ENCODE results near the gene MOB3B.
"Not testable (repeated sequence)": the region's sequence is repeated elsewhere in the genome, so short reads cannot be mapped to it uniquely, and the experiment has no call there.

MOB3B gene

DNA sequence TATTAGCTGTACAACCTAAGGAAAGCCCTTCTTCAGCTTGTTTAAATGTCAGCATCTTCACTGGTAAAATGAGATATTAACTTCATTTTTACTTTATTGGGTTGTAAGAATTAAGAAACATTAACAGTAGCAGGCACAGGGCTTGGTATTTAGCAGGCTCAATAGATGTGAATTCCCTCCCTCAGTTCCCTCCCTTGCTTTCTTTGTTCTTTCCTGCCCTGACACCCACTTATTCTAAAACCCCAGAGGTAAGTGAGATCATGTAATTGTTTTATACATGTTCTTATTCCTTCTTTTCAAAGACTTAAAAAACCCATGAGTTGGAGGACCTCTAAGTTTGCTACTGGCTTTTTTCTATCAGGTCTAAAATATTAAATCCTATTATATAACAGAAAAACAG is 78.9 kb downstream of the MOB3B start:
- H3K4me3 ChIP-seq (ENCODE audit: low read depth, low read length), result no peak overlapping the region
- in situ Hi-C loops (cut with HindIII; ENCODE audit: low sequenced_read_pairs), result no loop called here
- TF ChIP-seq, protein P1, sequence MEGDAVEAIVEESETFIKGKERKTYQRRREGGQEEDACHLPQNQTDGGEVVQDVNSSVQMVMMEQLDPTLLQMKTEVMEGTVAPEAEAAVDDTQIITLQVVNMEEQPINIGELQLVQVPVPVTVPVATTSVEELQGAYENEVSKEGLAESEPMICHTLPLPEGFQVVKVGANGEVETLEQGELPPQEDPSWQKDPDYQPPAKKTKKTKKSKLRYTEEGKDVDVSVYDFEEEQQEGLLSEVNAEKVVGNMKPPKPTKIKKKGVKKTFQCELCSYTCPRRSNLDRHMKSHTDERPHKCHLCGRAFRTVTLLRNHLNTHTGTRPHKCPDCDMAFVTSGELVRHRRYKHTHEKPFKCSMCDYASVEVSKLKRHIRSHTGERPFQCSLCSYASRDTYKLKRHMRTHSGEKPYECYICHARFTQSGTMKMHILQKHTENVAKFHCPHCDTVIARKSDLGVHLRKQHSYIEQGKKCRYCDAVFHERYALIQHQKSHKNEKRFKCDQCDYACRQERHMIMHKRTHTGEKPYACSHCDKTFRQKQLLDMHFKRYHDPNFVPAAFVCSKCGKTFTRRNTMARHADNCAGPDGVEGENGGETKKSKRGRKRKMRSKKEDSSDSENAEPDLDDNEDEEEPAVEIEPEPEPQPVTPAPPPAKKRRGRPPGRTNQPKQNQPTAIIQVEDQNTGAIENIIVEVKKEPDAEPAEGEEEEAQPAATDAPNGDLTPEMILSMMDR (IDR thresholded peaks at IDR 0.05; ENCODE audit: low read depth, low read length), result no peak
- DNase-seq (ENCODE audit: low read depth, low spot score), result no peak

DNA sequence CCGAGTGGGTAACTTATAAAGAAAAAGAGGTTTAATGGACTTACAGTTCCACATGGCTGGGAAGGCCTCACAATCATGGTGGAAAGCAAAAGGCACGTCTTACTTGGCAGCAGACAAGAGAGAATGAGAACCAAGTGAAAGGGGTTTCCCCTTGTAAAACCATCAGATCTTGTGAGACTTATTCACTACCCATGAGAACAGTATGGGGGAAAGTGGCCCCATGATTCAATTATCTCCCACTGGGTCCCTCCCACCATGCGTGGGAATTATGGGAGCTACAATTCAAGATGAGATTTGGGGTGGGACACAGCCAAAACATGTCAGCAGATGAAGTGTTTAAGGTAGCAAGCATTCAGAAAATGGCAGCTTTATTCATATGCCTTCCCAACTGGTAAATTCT is 81.3 kb downstream of the MOB3B start:
- in situ Hi-C loops (cut with HindIII; ENCODE audit: low sequenced_read_pairs); H3K4me3 ChIP-seq (ENCODE audit: low read depth, low read length); DNase-seq (ENCODE audit: low read depth, low spot score): not testable (repeated sequence)

DNA sequence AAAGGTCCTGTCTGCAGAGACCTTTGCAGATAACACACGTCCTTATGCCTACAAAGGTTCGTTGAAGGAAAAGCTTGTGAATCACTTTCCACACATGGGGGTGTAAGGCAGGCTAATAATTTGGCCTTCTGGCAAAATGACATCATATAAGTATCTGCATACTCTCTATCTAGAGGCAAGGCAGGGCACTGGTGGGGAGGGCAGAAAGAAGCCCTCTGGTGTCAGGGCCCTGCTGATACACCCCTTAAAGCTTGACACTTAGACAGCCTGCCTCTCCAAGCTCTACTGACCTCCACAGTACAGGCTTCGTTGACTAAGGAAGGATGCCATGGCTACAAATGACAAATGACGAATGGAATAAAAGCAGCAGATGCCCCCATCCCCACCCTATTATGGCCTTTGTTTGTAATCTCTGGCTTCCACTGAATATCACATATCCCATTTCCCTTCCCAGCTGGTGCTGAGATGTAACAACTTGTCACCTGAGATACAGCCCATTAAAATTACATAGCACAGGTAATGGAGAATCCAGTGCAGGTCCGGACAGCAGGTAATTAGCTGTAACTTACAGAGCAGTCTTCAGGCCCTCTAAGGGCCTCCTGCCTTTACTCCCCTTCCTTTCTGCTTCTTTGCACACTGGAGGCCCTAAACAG is 82.5 kb downstream of the MOB3B start:
- in situ Hi-C loops (cut with HindIII; ENCODE audit: low sequenced_read_pairs), result no loop called here
- no peak for DNase-seq (ENCODE audit: low read depth, low spot score)

DNA sequence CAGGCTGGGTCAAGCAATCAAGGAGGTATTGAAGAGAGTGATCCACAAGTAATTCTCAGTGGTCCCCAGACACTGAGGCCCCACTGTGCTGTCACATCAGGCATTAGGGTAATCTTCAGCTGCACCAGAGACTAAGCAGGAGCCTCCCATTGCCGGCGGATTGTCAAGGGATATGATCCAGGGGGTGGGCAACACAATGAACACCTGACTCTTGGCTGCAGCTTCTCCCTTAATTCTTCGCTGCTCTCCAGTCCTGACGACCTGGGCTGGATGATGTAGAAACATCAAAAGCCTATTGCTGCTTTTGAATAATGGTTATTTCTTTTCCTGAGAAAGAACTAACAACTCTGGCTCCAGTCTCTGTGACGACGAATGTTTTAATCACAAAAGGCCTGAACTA is 83.9 kb downstream of the MOB3B start:
- DNase-seq (ENCODE audit: low read depth, low spot score), result no peak
- in situ Hi-C loops (cut with HindIII; ENCODE audit: low sequenced_read_pairs), result no loop called here
- no peak overlapping the region for H3K4me3 ChIP-seq (ENCODE audit: low read depth, low read length)
- TF ChIP-seq, protein P1 (IDR thresholded peaks at IDR 0.05; ENCODE audit: low read depth, low read length), result no peak

More for the DNA sequence above, 82.5 kb downstream of the MOB3B start:
- TF ChIP-seq, protein P1 (IDR thresholded peaks at IDR 0.05; ENCODE audit: low read depth, low read length), result no peak
- no peak overlapping the region for H3K4me3 ChIP-seq (ENCODE audit: low read depth, low read length)

DNA sequence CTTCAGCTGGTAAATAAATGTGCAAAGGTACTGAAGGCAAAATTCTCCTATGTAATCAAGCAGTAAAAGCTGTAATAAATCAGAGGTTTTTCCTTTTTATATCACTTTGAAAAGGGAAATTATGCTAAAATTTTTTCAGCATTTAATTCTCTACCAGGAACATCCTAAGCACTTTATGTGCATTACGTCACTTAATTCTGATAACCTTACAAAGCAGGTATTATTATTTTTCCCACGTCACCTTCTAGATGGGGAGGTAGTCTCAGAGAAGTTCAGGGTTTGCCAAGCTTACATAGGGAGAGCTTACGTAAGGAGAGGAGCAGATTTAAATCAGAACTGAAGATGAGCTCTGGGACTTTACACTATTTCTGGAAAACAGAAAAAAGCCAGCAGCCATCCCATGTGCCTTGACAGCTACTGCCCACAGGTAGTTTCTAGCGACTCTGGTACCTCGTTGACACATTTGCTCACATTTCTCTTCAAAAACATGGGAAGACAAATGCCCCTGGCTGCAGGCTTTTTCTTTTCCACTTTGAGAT is 84.5 kb downstream of the MOB3B start:
- H3K4me3 ChIP-seq (ENCODE audit: low read depth, low read length), result no peak overlapping the region
- TF ChIP-seq, protein P1 (IDR thresholded peaks at IDR 0.05; ENCODE audit: low read depth, low read length), result no peak
- no peak for DNase-seq (ENCODE audit: low read depth, low spot score)
- in situ Hi-C loops (cut with HindIII; ENCODE audit: low sequenced_read_pairs), result no loop called here

DNA sequence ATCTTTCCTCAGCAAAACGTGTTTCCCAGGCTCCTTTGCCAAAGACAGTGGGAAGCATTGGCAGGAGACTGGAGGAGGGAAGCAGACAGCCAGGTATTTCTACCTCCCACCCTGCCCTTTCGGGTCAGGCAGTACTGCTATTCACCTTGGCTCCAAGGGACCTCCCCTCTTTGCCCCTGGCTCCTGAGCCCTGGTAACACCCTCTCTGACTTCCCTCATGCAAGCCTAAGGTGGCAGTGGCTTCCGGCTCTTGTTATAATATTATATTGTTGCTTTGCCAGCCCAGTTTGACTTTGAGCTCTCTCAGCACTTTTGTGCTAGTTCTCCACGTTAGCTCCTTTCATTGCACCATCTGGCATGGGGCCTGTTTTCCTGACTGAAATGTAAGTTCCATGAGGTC is 87.2 kb downstream of the MOB3B start:
- H3K4me3 ChIP-seq (ENCODE audit: low read depth, low read length), result no peak overlapping the region
- in situ Hi-C loops (cut with HindIII; ENCODE audit: low sequenced_read_pairs), result no loop called here
- TF ChIP-seq, protein P1 (IDR thresholded peaks at IDR 0.05; ENCODE audit: low read depth, low read length), result no peak
- no peak for DNase-seq (ENCODE audit: low read depth, low spot score)

DNA sequence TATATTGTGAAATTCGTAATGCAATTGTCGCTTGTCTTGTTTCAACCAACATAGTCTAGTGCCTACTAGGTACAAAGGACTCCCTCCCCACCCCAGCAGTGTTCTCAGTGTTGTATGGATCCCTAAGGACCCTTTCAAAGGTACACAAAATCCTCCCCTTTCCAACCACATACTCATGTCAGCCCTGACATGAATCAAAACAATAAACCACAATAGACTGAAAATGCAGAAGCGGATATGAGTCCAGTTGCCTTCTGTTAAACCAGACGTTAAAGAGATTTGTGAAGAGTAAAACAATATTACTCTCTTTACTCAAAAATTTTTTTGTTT is 87.9 kb downstream of the MOB3B start:
- no peak for DNase-seq (ENCODE audit: low read depth, low spot score)
- no peak overlapping the region for H3K4me3 ChIP-seq (ENCODE audit: low read depth, low read length)
- TF ChIP-seq, protein P1 (IDR thresholded peaks at IDR 0.05; ENCODE audit: low read depth, low read length), result no peak
- in situ Hi-C loops (cut with HindIII; ENCODE audit: low sequenced_read_pairs), result no loop called here
